NCI-H2196 (cell line): ENCODE results near the gene CRYGD.
"Not testable (repeated sequence)": the region's sequence is repeated elsewhere in the genome, so short reads cannot be mapped to it uniquely, and the experiment has no call there.

ENCODE experiments used
- DNase-seq: peaks from one replicate; lab custom pipeline; 2025; ENCODE audit not compliant: unreplicated experiment; lab: John Stamatoyannopoulos, UW

Gene CRYGD

GRCh38 chr2:208130712-208131110 lies 6.4 kb upstream of the CRYGD start:
- no peak for DNase-seq

- no peak for DNase-seq
Observed at GRCh38 chr2:208129744-208130711, 5.7 kb upstream of the CRYGD start, which contains the start of gene CRYGC. Gene CRYGC (minus strand): TSS chr2:208129828. CDS start chr2:208129792, 36 bp downstream.

GRCh38 chr2:208128136-208128535 lies 3.8 kb upstream of the CRYGD start:
- DNase-seq, result no peak

- no peak for DNase-seq
Observed at GRCh38 chr2:208127090-208127489, 2.8 kb upstream of the CRYGD start.

- no peak for DNase-seq
Observed at GRCh38 chr2:208125251-208125650, 927 bp upstream of the CRYGD start.

GRCh38 chr2:208122248-208122647 lies 2.1 kb downstream of the CRYGD start:
- DNase-seq, result no peak

- DNase-seq, result no peak
Observed at GRCh38 chr2:208118918-208119317, 5.4 kb downstream of the CRYGD start.

GRCh38 chr2:208117390-208117789 lies 6.9 kb downstream of the CRYGD start:
- DNase-seq, result not testable (repeated sequence)

- DNase-seq, result peak; percentile 75
Observed at GRCh38 chr2:208112969-208113368, 11.4 kb downstream of the CRYGD start.

GRCh38 chr2:208112273-208112745 lies 12.0 kb downstream of the CRYGD start:
- DNase-seq, result not testable (repeated sequence)

GRCh38 chr2:208103616-208104015 lies 20.7 kb downstream of the CRYGD start:
- DNase-seq, result no peak

- DNase-seq, result peak; percentile 23
Observed at GRCh38 chr2:208101716-208102631, 22.4 kb downstream of the CRYGD start.

GRCh38 chr2:208099682-208100470 lies 24.4 kb downstream of the CRYGD start:
- no peak for DNase-seq

GRCh38 chr2:208098701-208099100 lies 25.6 kb downstream of the CRYGD start:
- DNase-seq, result not testable (repeated sequence)

- DNase-seq, result no peak
Observed at GRCh38 chr2:208098267-208098666, 26.1 kb downstream of the CRYGD start.

GRCh38 chr2:208097801-208098200 lies 26.5 kb downstream of the CRYGD start:
- no peak for DNase-seq

- DNase-seq, result no peak
Observed at GRCh38 chr2:208097313-208097712, 27.0 kb downstream of the CRYGD start.

GRCh38 chr2:208096080-208096479 lies 28.2 kb downstream of the CRYGD start:
- no peak for DNase-seq

- no peak for DNase-seq
Observed at GRCh38 chr2:208093128-208093527, 31.2 kb downstream of the CRYGD start.

- DNase-seq, result no peak
Observed at GRCh38 chr2:208092093-208092832, 32.1 kb downstream of the CRYGD start.
